HEK293 (cell line): Measurements from ENCODE around the gene NANOS3.
A peak's percentile ranks its signal among the peaks of the same experiment; 100 is the strongest.

Source experiments
- CTCF ChIA-PET: fragments of 350-600 bp; formaldehyde crosslinking; extraction: SDS; loops from one replicate; lab custom pipeline; 2021; ENCODE audit warnings: antibody characterized with exemption; lab: Yijun Ruan, JAX
- POLR2A ChIA-PET: fragments of 300-600 bp; formaldehyde crosslinking; extraction: SDS; loops from one replicate; lab custom pipeline; 2020; ENCODE audit warnings: antibody characterized with exemption, inconsistent platforms; lab: Yijun Ruan, JAX
- H3K27ac ChIP-seq: fragments of 200-500 bp; sonication (Bioruptor generic); 2 replicates; pipeline ENCODE4 v1.5.1; 2014; ENCODE audit warnings: low read depth, low read length, control low read depth, inconsistent platforms; ENCODE audit errors: extremely low read depth
- H3K36me3 ChIP-seq, 2 experiments: fragments of 200-500 bp in 1 of 2; sonication (Bioruptor generic) in 1 of 2; 1 replicate in 1 of 2; 2 replicates in 1 of 2; pipeline ENCODE4 v1.5.1; 2014 to 2017; ENCODE audit warnings: inconsistent platforms in 2 of 2, low read length in 2 of 2; ENCODE audit not compliant: control insufficient read depth in 2 of 2, insufficient read depth in 1 of 2
- H3K4me1 ChIP-seq: fragments of 200-500 bp; sonication (Bioruptor generic); 2 replicates; pipeline ENCODE4 v1.5.1; 2014; ENCODE audit warnings: mild to moderate bottlenecking, low read length, inconsistent platforms; ENCODE audit not compliant: control insufficient read depth, insufficient read depth
- H3K4me3 ChIP-seq: 2 replicates; pipeline ENCODE4 v1.5.1; 2011; ENCODE audit warnings: low read depth, mild to moderate bottlenecking, control low read depth, low read length, moderate library complexity
- H3K9me3 ChIP-seq: fragments of 200-500 bp; sonication (Bioruptor generic); 2 replicates; pipeline ENCODE4 v1.5.1; 2014; ENCODE audit warnings: low read depth, low read length, inconsistent platforms; ENCODE audit not compliant: control insufficient read depth, insufficient read depth
- GLIS1 ChIP-seq: fragments of 450-650 bp; formaldehyde crosslinking; IDR thresholded peaks from 2 replicates; pipeline ENCODE4 v1.5.1; 2016; ENCODE audit warnings: missing biosample characterization, missing genetic modification characterization
- GLIS2 ChIP-seq: fragments of 450-650 bp; formaldehyde crosslinking; IDR thresholded peaks from 2 replicates; pipeline ENCODE4 v1.5.1; 2016; ENCODE audit warnings: missing biosample characterization, missing genetic modification characterization
- HIC1 ChIP-seq: fragments of 450-650 bp; formaldehyde crosslinking; IDR thresholded peaks from 2 replicates; pipeline ENCODE4 v1.5.1; 2016; ENCODE audit warnings: missing biosample characterization, missing genetic modification characterization
- INSM2 ChIP-seq: fragments of 450-650 bp; formaldehyde crosslinking; IDR thresholded peaks from 2 replicates; pipeline ENCODE4 v1.5.1; 2016; ENCODE audit warnings: missing biosample characterization, missing genetic modification characterization
- OSR2 ChIP-seq: fragments of 450-650 bp; formaldehyde crosslinking; IDR thresholded peaks from 2 replicates; pipeline ENCODE4 v1.5.1; 2016; ENCODE audit warnings: missing biosample characterization, missing genetic modification characterization
- SP2 ChIP-seq: fragments of 450-650 bp; formaldehyde crosslinking; IDR thresholded peaks from 2 replicates; pipeline ENCODE4 v1.5.1; 2016; ENCODE audit warnings: missing biosample characterization, missing genetic modification characterization
- SP3 ChIP-seq: fragments of 450-650 bp; formaldehyde crosslinking; IDR thresholded peaks from 2 replicates; pipeline ENCODE4 v1.5.1; 2016; ENCODE audit warnings: missing biosample characterization, missing genetic modification characterization
- SP7 ChIP-seq: fragments of 450-650 bp; formaldehyde crosslinking; IDR thresholded peaks from 2 replicates; pipeline ENCODE4 v1.5.1; 2016; ENCODE audit warnings: missing biosample characterization, missing genetic modification characterization
- WT1 ChIP-seq: fragments of 450-650 bp; formaldehyde crosslinking; IDR thresholded peaks from 2 replicates; pipeline ENCODE4 v1.5.1; 2016; ENCODE audit warnings: missing biosample characterization, missing genetic modification characterization
- ZBTB10 ChIP-seq: fragments of 450-650 bp; formaldehyde crosslinking; IDR thresholded peaks from 2 replicates; pipeline ENCODE4 v1.5.1; 2016; ENCODE audit warnings: missing biosample characterization, missing genetic modification characterization
- ZBTB17 ChIP-seq: fragments of 450-650 bp; formaldehyde crosslinking; IDR thresholded peaks from 2 replicates; pipeline ENCODE4 v1.5.1; 2016; ENCODE audit warnings: missing biosample characterization, missing genetic modification characterization
- ZBTB26 ChIP-seq: fragments of 450-650 bp; formaldehyde crosslinking; optimal IDR thresholded peaks from 2 replicates; pipeline ENCODE3; 2016; ENCODE audit warnings: missing biosample characterization, mild to moderate bottlenecking, missing genetic modification characterization
- ZIC2 ChIP-seq: fragments of 450-650 bp; formaldehyde crosslinking; IDR thresholded peaks from 2 replicates; pipeline ENCODE4 v1.5.1; 2016; ENCODE audit warnings: missing biosample characterization, missing genetic modification characterization
- ZNF10 ChIP-seq: fragments of 450-650 bp; formaldehyde crosslinking; IDR thresholded peaks from 2 replicates; pipeline ENCODE4 v1.5.1; 2017; ENCODE audit warnings: missing biosample characterization, missing genetic modification characterization
- ZNF211 ChIP-seq: fragments of 450-650 bp; formaldehyde crosslinking; IDR thresholded peaks from 2 replicates; pipeline ENCODE4 v1.5.1; 2016; ENCODE audit warnings: low read depth, missing biosample characterization, missing genetic modification characterization
- ZNF214 ChIP-seq: fragments of 450-650 bp; formaldehyde crosslinking; IDR thresholded peaks from 2 replicates; pipeline ENCODE4 v1.5.1; 2017; ENCODE audit warnings: missing biosample characterization, mild to moderate bottlenecking, missing genetic modification characterization, borderline replicate concordance
- ZNF366 ChIP-seq: fragments of 450-650 bp; formaldehyde crosslinking; conservative IDR thresholded peaks from 2 replicates; pipeline ENCODE4 v1.5.1; 2016; ENCODE audit warnings: missing biosample characterization, missing genetic modification characterization
- ZNF394 ChIP-seq: fragments of 450-650 bp; formaldehyde crosslinking; IDR thresholded peaks from 2 replicates; pipeline ENCODE4 v1.5.1; 2016; ENCODE audit warnings: missing biosample characterization, missing genetic modification characterization, mild to moderate bottlenecking, moderate library complexity, borderline replicate concordance
- ZNF398 ChIP-seq: fragments of 450-650 bp; formaldehyde crosslinking; IDR thresholded peaks from 2 replicates; pipeline ENCODE4 v1.5.1; 2017; ENCODE audit warnings: missing biosample characterization, missing genetic modification characterization
- ZNF624 ChIP-seq: fragments of 450-650 bp; formaldehyde crosslinking; IDR thresholded peaks from 2 replicates; pipeline ENCODE4 v1.5.1; 2017; ENCODE audit warnings: missing biosample characterization, missing genetic modification characterization
- ZNF76 ChIP-seq: fragments of 450-650 bp; formaldehyde crosslinking; IDR thresholded peaks from 2 replicates; pipeline ENCODE4; 2016; ENCODE audit warnings: low read depth, missing biosample characterization, missing genetic modification characterization, borderline replicate concordance
- ZSCAN30 ChIP-seq: fragments of 450-650 bp; IDR thresholded peaks from 2 replicates; pipeline ENCODE4 v1.5.1; 2018; ENCODE audit warnings: missing biosample characterization, mild to moderate bottlenecking, missing genetic modification characterization, moderate library complexity

NANOS3 gene

GRCh38 chr19:13842291-13843103, 34.4 kb upstream of the NANOS3 start (continued):
- TF ChIP-seq GLIS2 (tag by site-specific recombination) (peak; percentile 74), INSM2 (tag by site-specific recombination) (0 out of 2 replicates have a peak, but pooled peaks have one; percentile 23), ZNF211 (tag by site-specific recombination) (no peak), ZSCAN30 (peak; percentile 71; the same call in 1 of the 2 replicates), SP2 (tag by site-specific recombination) (peak; percentile 30; the same call in 1 of the 2 replicates), SP3 (tag by site-specific recombination) (peak; percentile 80), GLIS1 (tag by site-specific recombination) (peak; percentile 96)
- TF ChIP-seq, all 188 proteins: peak for 22

GRCh38 chr19:13843104-13843921, 33.6 kb upstream of the NANOS3 start:
- ChIA-PET POLR2A (interaction anchor here (0.6 to 1.8 kb wide), 4 partner anchors 9 to 226 kb away, joined by 3 to 5 read pairs (median 4); no protein-coding TSS in a partner anchor), CTCF (interaction anchor here (0.6 to 1.4 kb wide), 2 partner anchors 10 to 1046 kb away, joined by 3 to 5 read pairs; no protein-coding TSS in a partner anchor)
- H3K36me3 ChIP-seq = no peaks in the 10 kb centered on the region
- peak overlapping the region; percentile 78 for H3K4me3 ChIP-seq
- H3K9me3 ChIP-seq = no peaks in the 10 kb centered on the region
- peak overlapping the region; percentile 81; the same call in 1 of the 2 replicates for H3K27ac ChIP-seq
- H3K4me1 ChIP-seq = peaks cover 29% of the 10 kb centered on the region
- TF ChIP-seq ZBTB26 (tag by site-specific recombination) = no peak
- TF ChIP-seq ZBTB17 (tag by site-specific recombination) = 0 out of 2 replicates have a peak, but pooled peaks have one; percentile 30
- peak; percentile 37; the same call in 1 of the 2 replicates for TF ChIP-seq SP7 (tag by site-specific recombination)
- TF ChIP-seq ZNF76 (tag by site-specific recombination) = peak; percentile 90
- TF ChIP-seq WT1 (tag by site-specific recombination) = peak; percentile 79
- no peak for TF ChIP-seq ZNF214
- TF ChIP-seq ZIC2 = peak; percentile 50
- TF ChIP-seq ZNF394 = peak; percentile 80
- TF ChIP-seq HIC1 (tag by site-specific recombination) = peak; percentile 90
- TF ChIP-seq OSR2 (tag by site-specific recombination) = peak; percentile 89
- TF ChIP-seq ZNF398 (tag by site-specific recombination) = peak; percentile 75
- TF ChIP-seq ZNF624 (tag by site-specific recombination) = no peak
- peak; percentile 60; the same call in 1 of the 2 replicates for TF ChIP-seq ZNF366 (tag by site-specific recombination)
- TF ChIP-seq SP3 (tag by site-specific recombination) = peak; percentile 54
- peak; percentile 17; the same call in 1 of the 2 replicates for TF ChIP-seq ZNF10
- TF ChIP-seq ZBTB10 (tag by site-specific recombination) = peak; percentile 80; the same call in 1 of the 2 replicates
- TF ChIP-seq SP2 (tag by site-specific recombination) = peak; percentile 54
